ENCODE data around the gene COBL. TPM values are rescaled to one million over a fixed set of nuclear protein-coding genes. Genes with fewer than 3 reads are reported as not detected.

The COBL gene
- total and polyA plus RNA-seq, 5 donors from 2014 or later = 0.03 to 0.59 TPM; not detected in 3

DNA sequence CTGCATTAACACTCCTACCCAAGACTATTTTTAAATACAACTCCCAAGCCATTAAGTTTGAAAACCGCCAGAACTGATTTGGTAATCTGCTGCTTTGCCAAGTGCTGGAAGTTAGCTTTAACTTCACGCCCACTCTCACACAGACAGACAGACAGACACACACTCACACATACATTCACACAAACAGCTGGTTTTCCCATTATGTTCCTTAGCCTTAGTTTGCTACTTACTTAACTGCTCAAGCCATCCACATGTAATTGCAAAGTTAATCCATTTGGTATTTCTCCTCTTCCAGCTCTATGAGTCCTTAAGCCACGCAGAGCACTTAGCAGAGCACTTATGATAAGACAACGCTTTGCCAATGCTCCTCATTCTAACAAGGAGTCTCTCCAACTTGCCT, 8.3 kb downstream of the COBL start:
- no peak overlapping the region for H3K4me3 Mint-ChIP-seq
- no peaks in the 10 kb centered on the region for H3K27me3 Mint-ChIP-seq
- ATAC-seq (ENCODE audit: low read depth in 2 of 2) = no peak
- no peak overlapping the region for H3K4me3 ChIP-seq (ENCODE audit: low read depth, low read length)
- no peaks in the 10 kb centered on the region for H3K27me3 ChIP-seq (ENCODE audit: control insufficient read depth, insufficient read depth, low read length)
- no peaks in the 10 kb centered on the region for H3K9me3 ChIP-seq (ENCODE audit: control insufficient read depth in 2 of 2, low read length in 2 of 2)
- H3K4me1 Mint-ChIP-seq = no peaks in the 10 kb centered on the region
- no peak for DNase-seq
- H3K27ac Mint-ChIP-seq = peak overlapping the region in 1 of 3 donors; percentile 22
- H3K4me1 ChIP-seq (ENCODE audit: control insufficient read depth, insufficient read depth, low read length, poor library complexity, severe bottlenecking) = no peaks in the 10 kb centered on the region
- no peaks in the 10 kb centered on the region for H3K36me3 ChIP-seq (ENCODE audit: control insufficient read depth, insufficient read depth, low read length)
- H3K36me3 Mint-ChIP-seq = no peaks in the 10 kb centered on the region
- no peaks in the 10 kb centered on the region for H3K9me3 Mint-ChIP-seq
- no peak overlapping the region for H3K27ac ChIP-seq (ENCODE audit: insufficient read depth, low read length, poor library complexity, severe bottlenecking)

DNA sequence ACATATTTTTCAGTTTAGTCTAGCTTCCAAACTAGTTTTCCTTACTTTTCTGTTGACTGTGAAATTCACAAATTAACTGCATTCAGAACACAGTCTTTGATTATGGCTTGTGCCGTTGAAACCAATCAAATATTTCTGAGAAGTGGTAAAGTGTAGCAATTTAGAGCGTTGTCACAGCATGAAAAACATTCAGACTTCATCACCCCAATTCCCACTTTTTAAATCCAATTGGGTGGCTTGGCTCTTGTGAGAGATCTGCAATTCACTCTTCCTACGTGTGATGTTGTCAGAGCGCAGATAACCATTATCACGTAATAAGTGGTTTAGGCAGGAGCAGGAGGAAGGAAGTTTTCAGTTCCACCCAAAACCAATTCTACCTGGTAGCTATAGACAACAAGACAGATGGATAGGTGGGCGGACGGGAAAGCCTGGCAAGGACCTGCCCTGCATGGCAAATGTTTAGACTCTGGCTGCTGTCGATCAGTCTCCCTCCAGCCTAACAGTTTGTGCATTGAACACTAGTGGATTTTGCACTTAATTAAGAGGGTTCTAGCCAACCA, 8.9 kb downstream of the COBL start:
- Mint-ChIP-seq H3K36me3 (no peaks in the 10 kb centered on the region), H3K4me1 (no peaks in the 10 kb centered on the region), H3K27me3 (no peaks in the 10 kb centered on the region), H3K27ac (no peak overlapping the region), H3K4me3 (no peak overlapping the region), H3K9me3 (no peaks in the 10 kb centered on the region)
- H3K4me1 ChIP-seq (ENCODE audit: control insufficient read depth, insufficient read depth, low read length, poor library complexity, severe bottlenecking) = no peaks in the 10 kb centered on the region
- no peak overlapping the region for H3K4me3 ChIP-seq (ENCODE audit: low read depth, low read length)
- H3K27ac ChIP-seq (ENCODE audit: insufficient read depth, low read length, poor library complexity, severe bottlenecking) = no peak overlapping the region
- ATAC-seq (ENCODE audit: low read depth in 2 of 2) (no peak), DNase-seq (no peak)
- H3K9me3 ChIP-seq (ENCODE audit: control insufficient read depth in 2 of 2, low read length in 2 of 2) = no peaks in the 10 kb centered on the region
- no peaks in the 10 kb centered on the region for H3K27me3 ChIP-seq (ENCODE audit: control insufficient read depth, insufficient read depth, low read length)
- H3K36me3 ChIP-seq (ENCODE audit: control insufficient read depth, insufficient read depth, low read length) = no peaks in the 10 kb centered on the region

DNA sequence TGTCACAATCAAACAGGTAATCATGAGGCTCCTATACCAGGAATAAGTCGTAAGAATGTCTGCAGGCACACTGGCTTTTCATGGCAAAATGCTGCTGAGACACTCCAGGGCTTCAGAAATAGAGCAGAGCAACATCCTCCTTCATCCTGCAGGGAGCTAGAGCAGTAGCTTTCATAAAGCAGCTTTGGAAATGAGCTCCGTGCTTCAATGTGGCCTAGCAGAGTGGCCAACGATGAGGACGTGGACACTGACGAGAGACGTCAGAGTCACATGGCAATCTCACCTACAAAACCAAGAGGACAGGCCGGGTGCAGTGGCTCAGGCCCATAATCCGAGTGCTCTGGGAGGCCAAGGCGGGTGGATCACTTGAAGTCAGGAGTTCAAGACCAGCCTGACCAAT, 9.8 kb downstream of the COBL start:
- ATAC-seq (ENCODE audit: low read depth in 2 of 2) (no peak), DNase-seq (no peak)
- Histone ChIP-seq H3K36me3 (ENCODE audit: control insufficient read depth, insufficient read depth, low read length) (no peaks in the 10 kb centered on the region), H3K4me1 (ENCODE audit: control insufficient read depth, insufficient read depth, low read length, poor library complexity, severe bottlenecking) (no peaks in the 10 kb centered on the region), H3K4me3 (ENCODE audit: low read depth, low read length) (no peak overlapping the region), H3K9me3 (ENCODE audit: control insufficient read depth in 2 of 2, low read length in 2 of 2) (no peaks in the 10 kb centered on the region), H3K27me3 (ENCODE audit: control insufficient read depth, insufficient read depth, low read length) (no peaks in the 10 kb centered on the region), H3K27ac (ENCODE audit: insufficient read depth, low read length, poor library complexity, severe bottlenecking) (no peak overlapping the region)
- Mint-ChIP-seq H3K4me3 (no peak overlapping the region), H3K27ac (no peak overlapping the region), H3K27me3 (no peaks in the 10 kb centered on the region), H3K9me3 (no peaks in the 10 kb centered on the region), H3K36me3 (no peaks in the 10 kb centered on the region), H3K4me1 (no peaks in the 10 kb centered on the region)

DNA sequence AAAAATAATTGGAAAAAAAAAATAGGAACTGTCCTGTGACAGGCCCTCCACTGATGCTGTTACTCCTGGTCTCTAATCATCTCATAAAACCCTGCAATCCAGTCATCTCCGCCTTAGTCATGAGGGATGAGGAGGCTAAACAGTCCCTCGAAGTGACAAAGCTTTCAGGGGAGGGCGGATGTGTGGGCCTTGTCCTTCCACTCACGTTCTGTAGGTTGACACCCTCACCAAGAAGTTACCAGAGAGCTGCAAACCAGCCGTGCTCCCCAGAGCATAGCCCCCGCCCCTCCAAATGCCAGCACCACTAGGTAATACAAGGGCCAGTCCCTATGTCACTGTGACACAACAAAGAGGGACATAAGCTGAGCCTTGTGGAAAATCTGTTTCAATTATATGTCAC, 11.9 kb downstream of the COBL start:
- no peak for ATAC-seq (ENCODE audit: low read depth in 2 of 2)
- no peaks in the 10 kb centered on the region for H3K27me3 Mint-ChIP-seq
- Histone ChIP-seq H3K27me3 (ENCODE audit: control insufficient read depth, insufficient read depth, low read length) (no peaks in the 10 kb centered on the region), H3K9me3 (ENCODE audit: control insufficient read depth in 2 of 2, low read length in 2 of 2) (no peaks in the 10 kb centered on the region), H3K4me1 (ENCODE audit: control insufficient read depth, insufficient read depth, low read length, poor library complexity, severe bottlenecking) (no peaks in the 10 kb centered on the region), H3K4me3 (ENCODE audit: low read depth, low read length) (no peak overlapping the region), H3K27ac (ENCODE audit: insufficient read depth, low read length, poor library complexity, severe bottlenecking) (no peak overlapping the region), H3K36me3 (ENCODE audit: control insufficient read depth, insufficient read depth, low read length) (no peaks in the 10 kb centered on the region)
- no peaks in the 10 kb centered on the region for H3K4me1 Mint-ChIP-seq
- H3K9me3 Mint-ChIP-seq = no peaks in the 10 kb centered on the region
- H3K36me3 Mint-ChIP-seq = no peaks in the 10 kb centered on the region
- no peak overlapping the region for H3K27ac Mint-ChIP-seq
- H3K4me3 Mint-ChIP-seq = no peak overlapping the region
- DNase-seq = no peak

DNA sequence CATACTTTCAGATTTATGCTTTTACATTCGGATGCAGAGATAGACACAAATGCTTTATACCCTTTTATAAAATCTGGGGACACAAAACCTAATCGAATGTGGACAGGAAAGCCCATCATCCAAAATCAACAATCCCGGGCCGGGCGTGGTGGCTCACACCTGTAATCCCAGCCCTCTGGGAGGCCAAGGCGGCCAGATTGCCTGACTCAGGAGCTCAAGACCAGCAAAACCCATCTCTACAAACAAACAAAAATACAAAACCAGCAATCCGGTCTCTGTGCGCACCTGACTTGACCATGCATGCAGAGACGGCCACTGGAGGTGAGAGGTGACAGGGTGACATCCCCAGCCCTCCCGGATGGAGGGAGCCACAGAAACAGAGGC, 13.5 kb downstream of the COBL start:
- DNase-seq (no peak), ATAC-seq (ENCODE audit: low read depth in 2 of 2) (no peak)
- Mint-ChIP-seq H3K27ac (peak overlapping the region in 1 of 3 donors; percentile 41), H3K9me3 (peaks cover 0 to 2% (median 0%) of the 10 kb centered on the region in 7 donors), H3K36me3 (no peaks in the 10 kb centered on the region), H3K27me3 (peaks cover 4% of the 10 kb centered on the region), H3K4me3 (no peak overlapping the region), H3K4me1 (no peaks in the 10 kb centered on the region)
- Histone ChIP-seq H3K27ac (ENCODE audit: insufficient read depth, low read length, poor library complexity, severe bottlenecking) (no peak overlapping the region), H3K9me3 (ENCODE audit: control insufficient read depth in 2 of 2, low read length in 2 of 2) (no peaks in the 10 kb centered on the region), H3K27me3 (ENCODE audit: control insufficient read depth, insufficient read depth, low read length) (no peaks in the 10 kb centered on the region), H3K4me3 (ENCODE audit: low read depth, low read length) (no peak overlapping the region), H3K4me1 (ENCODE audit: control insufficient read depth, insufficient read depth, low read length, poor library complexity, severe bottlenecking) (no peaks in the 10 kb centered on the region), H3K36me3 (ENCODE audit: control insufficient read depth, insufficient read depth, low read length) (no peaks in the 10 kb centered on the region)

DNA sequence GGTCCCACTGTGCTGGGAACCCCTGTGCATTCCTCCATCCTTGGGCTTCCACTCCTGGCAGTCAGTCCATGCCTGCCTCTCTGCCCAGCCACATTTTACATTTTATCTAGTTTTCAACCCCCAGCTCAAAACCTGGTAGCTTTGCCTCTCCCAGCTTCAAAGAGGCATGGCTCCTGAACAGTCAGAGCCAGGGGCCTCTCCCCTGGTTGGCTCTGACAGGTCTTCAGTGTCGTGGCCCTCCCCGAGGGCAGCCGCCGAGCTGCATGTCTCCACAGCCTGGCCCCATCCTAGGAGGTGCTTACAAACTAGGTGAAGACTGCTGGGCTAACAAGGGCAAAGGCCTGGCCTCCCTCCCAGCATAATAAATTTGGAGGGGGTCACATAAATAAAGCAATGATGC, 14.8 kb downstream of the COBL start:
- no peaks in the 10 kb centered on the region for H3K4me1 Mint-ChIP-seq
- H3K27ac ChIP-seq (ENCODE audit: insufficient read depth, low read length, poor library complexity, severe bottlenecking) = no peak overlapping the region
- H3K36me3 Mint-ChIP-seq = no peaks in the 10 kb centered on the region
- H3K27me3 Mint-ChIP-seq = peaks cover 4% of the 10 kb centered on the region
- no peaks in the 10 kb centered on the region for H3K27me3 ChIP-seq (ENCODE audit: control insufficient read depth, insufficient read depth, low read length)
- no peak overlapping the region for H3K4me3 Mint-ChIP-seq
- H3K4me3 ChIP-seq (ENCODE audit: low read depth, low read length) = no peak overlapping the region
- H3K9me3 Mint-ChIP-seq = peaks cover 0 to 2% (median 0%) of the 10 kb centered on the region in 7 donors
- ATAC-seq (ENCODE audit: low read depth in 2 of 2) (no peak), DNase-seq (no peak)
- no peaks in the 10 kb centered on the region for H3K4me1 ChIP-seq (ENCODE audit: control insufficient read depth, insufficient read depth, low read length, poor library complexity, severe bottlenecking)
- H3K27ac Mint-ChIP-seq = no peak overlapping the region
- no peaks in the 10 kb centered on the region for H3K9me3 ChIP-seq (ENCODE audit: control insufficient read depth in 2 of 2, low read length in 2 of 2)
- H3K36me3 ChIP-seq (ENCODE audit: control insufficient read depth, insufficient read depth, low read length) = no peaks in the 10 kb centered on the region

DNA sequence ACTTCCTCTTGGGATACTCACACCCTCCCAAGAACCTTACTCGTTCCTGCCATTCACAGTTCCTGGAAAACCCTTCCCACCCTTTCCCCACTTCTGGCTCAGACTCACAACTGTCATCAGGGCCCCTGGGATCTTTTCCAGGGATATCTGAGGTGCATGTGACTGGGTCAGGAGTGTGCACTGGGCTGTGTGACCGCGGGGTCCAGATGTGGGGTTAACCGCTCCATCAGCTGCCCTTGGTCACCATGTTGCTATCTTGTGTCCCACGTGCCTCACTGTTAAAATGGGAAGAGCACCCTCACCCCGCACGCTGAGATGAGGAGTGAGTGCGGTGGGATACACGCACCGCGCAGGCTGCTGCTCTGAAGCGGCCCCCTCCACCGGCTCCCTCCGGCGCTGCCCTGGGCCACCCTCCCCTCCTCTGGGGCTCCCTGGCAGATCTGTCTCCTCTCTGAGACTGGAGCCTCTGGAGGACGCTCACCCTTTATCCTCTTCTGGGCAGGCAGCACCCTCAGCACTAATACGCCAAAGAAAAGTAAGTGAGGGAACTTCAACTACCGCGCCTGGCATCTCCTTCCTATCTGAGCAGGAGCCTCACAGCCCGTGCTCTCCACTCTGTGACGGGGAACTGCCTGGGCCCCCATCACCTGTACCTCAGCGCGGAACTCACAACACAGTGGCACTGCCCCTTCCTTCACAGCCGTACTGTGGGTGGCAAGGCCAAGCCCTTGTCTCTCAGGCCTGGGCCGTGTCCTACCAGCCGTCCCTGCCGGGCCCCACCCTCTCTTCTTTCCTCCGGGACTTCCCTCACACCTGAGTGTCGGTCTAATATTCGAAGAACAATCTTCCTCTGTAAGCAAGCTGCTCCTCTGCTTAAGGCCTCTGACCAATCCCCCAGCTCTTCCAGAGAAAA, 15.6 kb downstream of the COBL start:
- Mint-ChIP-seq H3K36me3 (no peaks in the 10 kb centered on the region), H3K4me3 (no peak overlapping the region), H3K4me1 (no peaks in the 10 kb centered on the region), H3K27me3 (peaks cover 4% of the 10 kb centered on the region), H3K9me3 (peaks cover 0 to 2% (median 0%) of the 10 kb centered on the region in 7 donors), H3K27ac (no peak overlapping the region)
- Histone ChIP-seq H3K4me3 (ENCODE audit: low read depth, low read length) (no peak overlapping the region), H3K27ac (ENCODE audit: insufficient read depth, low read length, poor library complexity, severe bottlenecking) (no peak overlapping the region), H3K27me3 (ENCODE audit: control insufficient read depth, insufficient read depth, low read length) (no peaks in the 10 kb centered on the region), H3K4me1 (ENCODE audit: control insufficient read depth, insufficient read depth, low read length, poor library complexity, severe bottlenecking) (no peaks in the 10 kb centered on the region), H3K36me3 (ENCODE audit: control insufficient read depth, insufficient read depth, low read length) (no peaks in the 10 kb centered on the region), H3K9me3 (ENCODE audit: control insufficient read depth in 2 of 2, low read length in 2 of 2) (no peaks in the 10 kb centered on the region)
- ATAC-seq (ENCODE audit: low read depth in 2 of 2) = no peak
- no peak for DNase-seq
